Mucosa of stomach (tissue), 1 donor: ENCODE results near the gene CEP192.
"Not testable (repeated sequence)": the region's sequence is repeated elsewhere in the genome, so short reads cannot be mapped to it uniquely, and the experiment has no call there.

Experiments
- H3K27me3 ChIP-seq: one replicate; pipeline ENCODE4 v1.7.0; 2013; ENCODE audit warnings: mild to moderate bottlenecking, low read length; ENCODE audit not compliant: control insufficient read depth, insufficient read depth
- H3K36me3 ChIP-seq: one replicate; pipeline ENCODE4 v1.7.0; 2013; ENCODE audit warnings: low read length; ENCODE audit not compliant: control insufficient read depth, insufficient read depth
- H3K4me1 ChIP-seq: one replicate; pipeline ENCODE4 v1.7.0; 2013; ENCODE audit warnings: mild to moderate bottlenecking, low read length; ENCODE audit not compliant: control insufficient read depth, insufficient read depth
- H3K4me3 ChIP-seq: one replicate; pipeline ENCODE4 v1.7.0; 2013; ENCODE audit warnings: low read length
- H3K9ac ChIP-seq: one replicate; pipeline ENCODE4 v1.7.0; 2013; ENCODE audit warnings: mild to moderate bottlenecking, low read length, moderate library complexity
- H3K9me3 ChIP-seq: one replicate; pipeline ENCODE4 v1.7.0; 2013; ENCODE audit warnings: mild to moderate bottlenecking, low read length, moderate library complexity; ENCODE audit not compliant: control insufficient read depth
- donor health status: Pancreatic carcinoma.

CEP192 gene

GRCh38 chr18:12995952-12996477 is 4.9 kb downstream of the CEP192 start:
- Histone ChIP-seq H3K9me3 (no peaks in the 10 kb centered on the region), H3K36me3 (no peaks in the 10 kb centered on the region), H3K9ac (no peak overlapping the region), H3K27me3 (no peaks in the 10 kb centered on the region), H3K4me3 (no peak overlapping the region), H3K4me1 (peaks cover 13% of the 10 kb centered on the region)

DNA sequence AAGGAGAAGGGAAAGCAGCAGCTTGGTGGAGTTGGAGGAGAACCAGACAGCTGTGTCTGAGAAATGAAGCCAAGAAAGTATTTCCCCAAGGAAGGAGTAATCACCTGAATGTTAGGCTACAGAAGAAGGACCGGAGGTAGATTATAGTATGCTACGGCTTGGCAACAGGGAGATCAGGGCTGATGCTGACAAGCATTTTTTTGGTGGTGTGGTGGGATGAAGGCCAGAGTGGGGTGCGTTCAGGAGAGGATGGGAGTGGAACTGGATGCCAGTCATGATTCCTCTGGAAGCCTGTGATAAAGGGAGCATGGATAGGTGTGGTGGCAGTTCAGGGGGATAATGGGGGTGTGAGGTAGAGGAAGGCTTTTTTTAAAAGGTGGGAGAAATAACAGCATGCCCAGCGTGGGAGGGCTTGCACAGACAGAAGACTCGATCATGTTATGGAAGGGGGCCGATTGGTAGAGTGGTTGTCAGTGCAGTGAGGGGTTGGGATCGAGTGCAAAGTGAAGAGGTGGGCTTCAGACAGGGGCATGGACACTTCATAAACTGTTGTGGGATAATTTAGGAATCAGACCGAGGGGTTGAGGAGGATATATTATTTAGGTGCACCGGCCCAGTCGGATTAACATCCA is 5.6 kb downstream of the CEP192 start:
- H3K9ac ChIP-seq, result no peak overlapping the region
- H3K27me3 ChIP-seq, result no peaks in the 10 kb centered on the region
- H3K4me3 ChIP-seq, result no peak overlapping the region
- no peaks in the 10 kb centered on the region for H3K9me3 ChIP-seq
- H3K4me1 ChIP-seq, result peaks cover 13% of the 10 kb centered on the region
- H3K36me3 ChIP-seq, result no peaks in the 10 kb centered on the region

GRCh38 chr18:12997330-12997729 is 6.2 kb downstream of the CEP192 start:
- H3K9ac ChIP-seq, H3K27me3 ChIP-seq: not testable (repeated sequence)

DNA sequence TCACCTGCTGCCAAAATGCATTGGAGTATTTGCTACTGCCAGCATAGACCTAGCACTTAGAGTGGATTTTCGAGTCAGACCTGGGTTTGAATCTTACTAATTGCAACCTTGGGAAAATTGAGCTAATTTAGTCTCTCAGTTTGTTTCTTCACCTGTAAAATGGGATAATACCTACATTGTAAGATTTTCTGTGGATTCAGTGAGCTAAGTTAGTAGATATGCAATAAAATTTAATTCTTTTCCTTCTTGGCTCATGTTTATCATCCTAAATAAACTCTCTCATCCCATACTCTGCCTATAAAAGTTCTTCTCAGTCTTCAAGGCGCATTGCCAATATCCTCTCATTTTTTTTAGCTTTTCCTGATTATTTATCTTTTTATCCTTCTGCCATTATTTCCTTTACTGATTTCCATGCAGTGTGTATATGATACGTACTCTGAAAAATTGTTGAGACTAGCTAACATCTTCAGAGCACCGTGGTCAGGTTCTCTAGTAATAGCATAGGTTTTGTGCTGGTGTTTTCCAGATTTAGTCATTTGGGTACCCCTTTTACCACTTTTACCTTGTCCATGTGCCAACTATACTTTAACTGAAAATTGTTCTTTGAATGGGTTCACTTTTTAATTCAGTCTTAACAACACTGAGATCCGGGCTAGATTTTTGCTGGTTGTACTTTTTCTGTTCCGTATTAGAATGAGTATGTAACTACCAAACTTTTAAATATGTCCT is 7.3 kb downstream of the CEP192 start:
- H3K9me3 ChIP-seq, result no peaks in the 10 kb centered on the region
- no peaks in the 10 kb centered on the region for H3K27me3 ChIP-seq
- H3K4me1 ChIP-seq, result no peaks in the 10 kb centered on the region
- H3K4me3 ChIP-seq, result no peak overlapping the region
- H3K9ac ChIP-seq, result no peak overlapping the region
- no peaks in the 10 kb centered on the region for H3K36me3 ChIP-seq

More at GRCh38 chr18:12997330-12997729, 6.2 kb downstream of the CEP192 start:
- not testable (repeated sequence) for H3K9me3 ChIP-seq, H3K4me1 ChIP-seq, H3K36me3 ChIP-seq, H3K4me3 ChIP-seq

- no peak overlapping the region for H3K9ac ChIP-seq
- H3K4me3 ChIP-seq, result no peak overlapping the region
- no peaks in the 10 kb centered on the region for H3K9me3 ChIP-seq
- no peaks in the 10 kb centered on the region for H3K36me3 ChIP-seq
- no peaks in the 10 kb centered on the region for H3K27me3 ChIP-seq
- no peaks in the 10 kb centered on the region for H3K4me1 ChIP-seq
Observed at GRCh38 chr18:13003466-13003896, 12.3 kb downstream of the CEP192 start.

GRCh38 chr18:13004396-13004795 is 13.2 kb downstream of the CEP192 start:
- Histone ChIP-seq H3K36me3 (peaks cover 6% of the 10 kb centered on the region), H3K4me3 (no peak overlapping the region), H3K9me3 (no peaks in the 10 kb centered on the region), H3K27me3 (no peaks in the 10 kb centered on the region), H3K9ac (no peak overlapping the region), H3K4me1 (no peaks in the 10 kb centered on the region)

DNA sequence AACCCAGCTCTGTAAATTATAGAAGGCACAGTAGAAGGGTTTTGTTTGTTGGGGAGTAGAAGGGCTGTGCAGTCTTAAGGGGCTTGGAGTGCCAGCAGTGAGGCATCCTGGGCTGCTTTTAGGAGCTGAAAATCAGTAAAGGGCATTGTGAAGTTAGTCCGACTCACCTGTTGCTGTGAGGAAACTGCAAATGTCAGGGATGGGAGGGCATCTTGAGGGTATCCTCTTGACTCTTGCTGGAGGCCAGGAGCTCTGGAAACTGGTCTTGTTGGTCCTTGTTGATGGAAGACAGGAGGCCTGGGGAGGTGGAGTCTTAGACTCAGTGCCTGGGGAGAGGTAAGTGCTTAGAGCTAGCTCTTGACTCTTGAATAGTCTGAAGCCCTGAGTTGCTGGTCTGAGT is 14.1 kb downstream of the CEP192 start:
- H3K9ac ChIP-seq, result no peak overlapping the region
- H3K4me3 ChIP-seq, result no peak overlapping the region
- H3K27me3 ChIP-seq, result no peaks in the 10 kb centered on the region
- no peaks in the 10 kb centered on the region for H3K4me1 ChIP-seq
- H3K36me3 ChIP-seq, result peaks cover 6% of the 10 kb centered on the region
- H3K9me3 ChIP-seq, result no peaks in the 10 kb centered on the region

GRCh38 chr18:13006531-13007247 is 15.5 kb downstream of the CEP192 start:
- H3K36me3 ChIP-seq, result peaks cover 6% of the 10 kb centered on the region
- no peak overlapping the region for H3K9ac ChIP-seq
- no peaks in the 10 kb centered on the region for H3K27me3 ChIP-seq
- H3K9me3 ChIP-seq, result no peaks in the 10 kb centered on the region
- H3K4me1 ChIP-seq, result no peaks in the 10 kb centered on the region
- no peak overlapping the region for H3K4me3 ChIP-seq

DNA sequence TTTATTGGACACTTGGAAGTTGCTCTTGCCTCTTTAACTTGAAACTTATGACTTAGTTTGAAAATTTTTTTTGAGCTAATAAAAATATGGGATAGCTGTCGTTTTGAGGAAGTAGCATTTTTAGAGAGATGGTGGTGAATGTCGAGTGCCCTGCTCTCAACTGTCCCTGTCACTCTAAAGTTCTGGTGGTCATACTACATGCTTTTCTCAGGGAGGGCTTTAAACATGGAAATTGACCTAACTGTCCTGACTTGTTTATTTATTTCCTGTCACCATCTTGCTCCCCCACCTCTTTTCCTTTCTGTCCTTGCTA is 16.0 kb downstream of the CEP192 start:
- peaks cover 6% of the 10 kb centered on the region for H3K36me3 ChIP-seq
- no peak overlapping the region for H3K4me3 ChIP-seq
- no peak overlapping the region for H3K9ac ChIP-seq
- H3K9me3 ChIP-seq, result no peaks in the 10 kb centered on the region
- no peaks in the 10 kb centered on the region for H3K27me3 ChIP-seq
- no peaks in the 10 kb centered on the region for H3K4me1 ChIP-seq

- Histone ChIP-seq H3K36me3 (peaks cover 6% of the 10 kb centered on the region), H3K27me3 (no peaks in the 10 kb centered on the region), H3K4me1 (no peaks in the 10 kb centered on the region), H3K4me3 (no peak overlapping the region), H3K9ac (no peak overlapping the region), H3K9me3 (no peaks in the 10 kb centered on the region)
Observed at GRCh38 chr18:13011719-13012118, 20.6 kb downstream of the CEP192 start.

DNA sequence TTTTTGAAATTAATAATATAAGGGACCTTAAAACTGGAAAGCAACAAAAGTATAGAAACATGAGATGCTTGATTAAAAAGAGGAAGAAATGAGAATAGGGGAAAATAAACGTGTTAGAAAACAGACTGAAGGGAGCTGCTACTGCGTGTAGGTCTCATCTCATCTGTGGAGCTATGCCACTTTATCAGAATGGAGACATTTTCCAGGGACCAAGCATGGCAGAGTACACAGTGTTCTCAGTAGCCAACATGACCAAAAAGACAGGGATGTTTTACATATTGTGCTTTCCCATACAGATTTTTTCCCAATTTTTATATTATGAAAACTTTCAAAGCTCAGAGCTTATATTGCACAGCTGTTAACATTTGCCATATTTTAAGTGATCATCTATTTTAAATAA is 23.1 kb downstream of the CEP192 start:
- H3K4me3 ChIP-seq, result no peak overlapping the region
- no peak overlapping the region for H3K9ac ChIP-seq
- H3K4me1 ChIP-seq, result peaks cover 5% of the 10 kb centered on the region
- H3K9me3 ChIP-seq, result no peaks in the 10 kb centered on the region
- H3K27me3 ChIP-seq, result no peaks in the 10 kb centered on the region
- H3K36me3 ChIP-seq, result peaks cover 2% of the 10 kb centered on the region

- no peaks in the 10 kb centered on the region for H3K9me3 ChIP-seq
- H3K4me3 ChIP-seq, result no peak overlapping the region
- H3K27me3 ChIP-seq, result no peaks in the 10 kb centered on the region
- peaks cover 5% of the 10 kb centered on the region for H3K4me1 ChIP-seq
- no peaks in the 10 kb centered on the region for H3K36me3 ChIP-seq
- no peak overlapping the region for H3K9ac ChIP-seq
Observed at GRCh38 chr18:13014818-13015217, 23.7 kb downstream of the CEP192 start.
